HG02943 (cell line): ENCODE results near the gene DNAH9.

Experiments used
- ATAC-seq: cut with Tn5 transposase; IDR thresholded peaks from one replicate; pipeline ENCODE4 v1.9.1; 2021; ENCODE audit warnings: mild to moderate bottlenecking, low read depth, moderate library complexity; ENCODE audit not compliant: unreplicated experiment

Gene DNAH9

GRCh38 chr17:11643851-11644250, 45.6 kb downstream of the DNAH9 start:
- no peak for ATAC-seq

GRCh38 chr17:11644265-11645212, 46.3 kb downstream of the DNAH9 start:
- ATAC-seq, result no peak

- no peak for ATAC-seq
These were observed 47.2 kb downstream of the DNAH9 start for GRCh38 chr17:11645426-11645825.

GRCh38 chr17:11651089-11651488, 52.8 kb downstream of the DNAH9 start:
- no peak for ATAC-seq

GRCh38 chr17:11668618-11669017, 70.3 kb downstream of the DNAH9 start:
- no peak for ATAC-seq

GRCh38 chr17:11671126-11671525, 72.9 kb downstream of the DNAH9 start:
- no peak for ATAC-seq

- no peak for ATAC-seq
These were observed 84.4 kb downstream of the DNAH9 start for GRCh38 chr17:11682646-11683045.

GRCh38 chr17:11690681-11691080, 92.4 kb downstream of the DNAH9 start:
- ATAC-seq, result no peak

- no peak for ATAC-seq
These were observed 94.4 kb downstream of the DNAH9 start for GRCh38 chr17:11692688-11693087.

- no peak for ATAC-seq
These were observed 95.0 kb downstream of the DNAH9 start for GRCh38 chr17:11693284-11693683.

- ATAC-seq, result no peak
These were observed 102.4 kb downstream of the DNAH9 start for GRCh38 chr17:11700668-11701067.

- no peak for ATAC-seq
These were observed 103.6 kb downstream of the DNAH9 start for GRCh38 chr17:11701911-11702310.

GRCh38 chr17:11704041-11704440, 105.8 kb downstream of the DNAH9 start:
- no peak for ATAC-seq

- no peak for ATAC-seq
These were observed 106.8 kb downstream of the DNAH9 start for GRCh38 chr17:11705111-11705510.

- no peak for ATAC-seq
These were observed 109.3 kb downstream of the DNAH9 start for GRCh38 chr17:11707586-11707985.

GRCh38 chr17:11712456-11712855, 114.2 kb downstream of the DNAH9 start:
- ATAC-seq, result no peak

- no peak for ATAC-seq
These were observed 120.9 kb downstream of the DNAH9 start for GRCh38 chr17:11719203-11719602.

- no peak for ATAC-seq
These were observed 121.6 kb downstream of the DNAH9 start for GRCh38 chr17:11719856-11720255.

- ATAC-seq, result no peak
These were observed 122.5 kb downstream of the DNAH9 start for GRCh38 chr17:11720816-11721215.

- no peak for ATAC-seq
These were observed 132.5 kb downstream of the DNAH9 start for GRCh38 chr17:11730747-11731146.

GRCh38 chr17:11736613-11737312, 138.5 kb downstream of the DNAH9 start:
- no peak for ATAC-seq

GRCh38 chr17:11737313-11737679, 139.0 kb downstream of the DNAH9 start:
- ATAC-seq, result no peak
